DMS 273 treated with DMSO at 0.1 percent for 48 hours (cell line): ENCODE results near the gene LIPI.
"Not testable (repeated sequence)": the region's sequence is repeated elsewhere in the genome, so short reads cannot be mapped to it uniquely, and the experiment has no call there.

Experiments used
- DNase-seq: peaks from one replicate; lab custom pipeline; 2025; lab: John Stamatoyannopoulos, UW

The LIPI gene

GRCh38 chr21:14072761-14073535 is 137.8 kb downstream of the LIPI start:
- DNase-seq: no peak

DNA sequence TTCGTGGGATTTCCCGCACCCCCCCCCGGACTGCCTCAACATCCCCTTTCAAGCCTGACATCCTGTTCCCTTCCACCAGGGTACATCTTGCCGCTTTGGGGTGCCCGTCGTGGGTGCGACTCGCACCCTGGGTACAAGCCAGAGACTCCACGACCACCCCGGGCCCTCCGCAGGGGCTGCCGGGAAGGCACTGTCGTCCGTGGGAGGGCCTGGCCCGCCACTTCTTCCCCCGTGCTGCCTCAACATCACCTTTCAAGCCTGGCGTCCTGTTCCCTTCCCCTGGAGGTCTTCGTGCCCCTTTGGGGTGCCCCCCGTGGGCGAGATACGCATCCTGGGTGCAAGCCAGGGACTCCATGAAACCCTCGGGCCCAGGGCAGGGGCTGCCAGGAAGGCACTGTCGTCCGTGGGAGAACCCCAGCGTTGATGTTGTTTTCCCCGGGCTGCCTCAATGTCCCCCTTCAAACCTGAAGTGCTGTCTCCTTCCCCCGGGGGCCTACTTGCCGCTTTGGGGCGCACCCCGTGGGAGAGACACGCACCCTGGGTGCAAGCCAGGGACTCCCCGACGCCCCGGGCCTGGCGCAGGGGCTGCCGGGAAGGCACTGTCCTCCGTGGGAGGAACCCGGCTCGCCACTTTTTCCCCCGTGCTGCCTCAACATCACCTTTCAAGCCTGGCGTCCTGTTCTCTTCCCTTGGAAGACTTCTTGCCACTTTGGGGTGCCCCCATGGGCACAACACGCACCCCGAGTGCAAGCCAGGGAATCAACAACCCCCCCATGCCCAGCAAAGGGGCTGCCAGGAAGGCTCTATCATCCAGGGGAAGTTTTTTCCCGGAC is 138.6 kb downstream of the LIPI start:
- no peak for DNase-seq

- no peak for DNase-seq
Measured at GRCh38 chr21:14070968-14071367, 139.8 kb downstream of the LIPI start.

DNA sequence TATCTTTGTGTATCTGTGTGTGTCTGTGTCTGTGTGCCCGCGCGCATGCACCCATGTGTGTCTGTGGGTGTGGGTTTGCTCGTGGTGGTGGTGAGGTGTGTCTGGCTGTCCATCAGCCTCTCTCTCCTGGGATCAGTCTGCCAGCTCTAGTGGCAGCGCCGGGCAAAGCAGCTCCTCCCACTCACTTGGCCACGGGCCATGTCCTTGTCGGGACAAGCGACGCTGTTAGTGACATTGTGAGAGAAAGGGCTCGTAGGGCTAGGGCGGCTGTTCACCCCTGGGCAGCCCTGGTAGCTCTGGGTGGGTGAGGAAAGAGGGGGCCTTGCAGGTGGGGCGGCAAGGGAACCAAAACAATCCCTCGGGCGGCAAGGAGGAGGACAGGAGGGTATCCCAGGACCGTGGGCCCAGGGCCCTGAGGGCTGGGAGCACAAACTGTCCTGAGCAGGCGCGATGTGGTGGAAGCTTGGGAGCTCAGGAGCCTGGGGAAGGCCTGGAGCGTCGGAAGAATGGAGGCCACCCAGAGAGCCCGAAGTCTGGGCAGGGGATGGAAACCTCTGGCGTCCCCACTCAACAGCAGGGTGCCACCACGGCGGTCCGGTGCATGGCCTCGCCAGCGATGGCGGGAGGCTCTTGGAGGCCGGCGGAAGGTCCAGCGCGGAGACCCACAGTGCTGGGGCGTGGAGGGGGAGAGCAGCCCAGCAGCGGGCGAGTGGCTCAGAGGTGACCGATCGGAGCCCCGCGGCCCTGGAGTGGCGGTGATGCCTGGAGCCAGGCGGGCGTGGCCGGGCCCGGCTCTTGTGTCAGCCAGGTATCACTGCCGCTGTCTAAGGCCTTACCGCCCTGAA is 140.5 kb downstream of the LIPI start:
- DNase-seq: no peak

- no peak for DNase-seq
Measured at GRCh38 chr21:14064296-14064645, 146.5 kb downstream of the LIPI start.

GRCh38 chr21:14063620-14064295 is 147.0 kb downstream of the LIPI start:
- not testable (repeated sequence) for DNase-seq

DNA sequence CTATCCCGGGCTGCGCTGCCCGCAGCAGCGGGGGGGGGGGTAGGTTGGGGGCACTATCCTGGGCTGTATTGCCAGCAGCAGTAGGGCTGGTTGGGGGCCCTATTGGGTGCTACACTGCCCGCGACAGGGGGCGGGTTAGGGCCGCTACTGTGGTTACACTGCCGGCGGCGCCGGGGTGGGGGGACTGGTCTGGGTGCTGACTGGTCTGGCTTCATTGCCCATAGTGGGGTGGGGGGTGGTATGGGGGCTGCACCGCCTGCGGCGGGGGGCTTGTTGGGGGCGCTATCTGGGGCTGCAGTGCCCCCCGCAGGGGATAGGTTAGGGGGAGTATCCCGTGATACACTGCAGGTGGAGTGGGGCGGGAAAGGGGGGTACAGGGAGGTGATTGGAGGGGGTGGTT is 148.1 kb downstream of the LIPI start:
- not testable (repeated sequence) for DNase-seq

- DNase-seq: not testable (repeated sequence)
Measured at GRCh38 chr21:14061820-14062219, 148.9 kb downstream of the LIPI start.

GRCh38 chr21:14058995-14059627 is 151.6 kb downstream of the LIPI start:
- not testable (repeated sequence) for DNase-seq
